GM21576 (cell line): Measurements from ENCODE around the gene SDK1.

ENCODE experiments used
- ATAC-seq: cut with Tn5 transposase; IDR thresholded peaks from one replicate; pipeline ENCODE4 v1.9.1; 2021; ENCODE audit warnings: mild to moderate bottlenecking, moderate library complexity; ENCODE audit not compliant: unreplicated experiment

SDK1 gene

DNA sequence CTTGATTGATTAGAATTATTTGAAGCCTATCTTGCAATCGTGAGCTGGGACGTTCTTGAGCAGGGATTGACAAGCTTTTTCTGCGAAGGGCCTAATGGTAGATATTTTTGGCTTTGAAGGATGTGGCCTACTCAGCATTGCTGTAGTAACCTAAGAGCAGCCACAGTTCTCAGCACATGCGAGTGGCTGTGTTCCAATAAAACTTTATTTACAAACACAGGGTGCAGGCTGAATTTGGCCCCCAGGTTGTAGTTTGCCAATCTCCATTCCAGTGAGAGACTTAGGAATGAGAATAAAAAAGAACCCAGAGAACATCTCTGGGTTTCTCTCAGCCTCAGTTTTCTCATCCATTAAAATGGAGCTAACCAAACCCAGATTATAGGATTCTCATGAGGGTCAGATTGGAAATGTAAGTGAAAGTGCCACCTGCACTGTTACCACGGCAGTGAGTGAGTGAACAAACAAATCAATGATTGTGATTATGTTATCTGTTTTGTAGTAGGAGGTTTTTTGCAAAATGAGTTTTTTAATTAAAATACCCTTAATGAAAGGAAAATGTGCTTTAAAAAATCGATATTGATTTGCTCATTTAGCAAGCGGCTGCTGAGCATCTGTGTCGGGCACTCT is 664.0 kb downstream of the SDK1 start:
- ATAC-seq, result no peak

DNA sequence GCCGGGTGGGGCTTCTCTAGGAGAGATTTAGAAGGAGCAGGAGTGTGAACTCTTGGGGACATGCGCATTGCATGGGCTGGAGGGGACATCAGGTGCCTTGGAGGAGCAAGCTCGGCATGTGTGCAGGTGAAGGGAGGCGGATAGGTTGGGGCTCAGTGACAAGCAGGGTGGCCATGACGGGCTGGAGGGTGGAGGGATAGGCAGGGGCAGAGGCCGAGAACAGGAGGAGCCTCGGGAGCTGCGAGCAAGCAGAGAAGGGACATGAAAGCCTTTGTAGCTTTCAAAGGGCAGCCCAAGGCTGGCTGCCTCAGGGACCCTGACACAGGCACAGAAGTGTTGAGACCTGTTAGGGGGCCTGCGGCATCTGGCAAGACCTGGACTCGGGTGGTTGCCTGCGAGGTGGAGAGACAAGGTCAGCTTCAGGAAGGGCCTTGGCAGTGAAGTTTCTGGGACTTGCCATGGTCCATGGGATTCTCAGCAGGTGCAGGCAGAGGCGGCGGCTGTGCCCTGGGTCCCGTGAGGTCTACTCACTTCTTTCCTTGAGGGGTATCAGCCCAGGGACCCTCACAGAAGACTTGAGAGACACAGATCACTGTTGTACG is 664.8 kb downstream of the SDK1 start:
- no peak for ATAC-seq

DNA sequence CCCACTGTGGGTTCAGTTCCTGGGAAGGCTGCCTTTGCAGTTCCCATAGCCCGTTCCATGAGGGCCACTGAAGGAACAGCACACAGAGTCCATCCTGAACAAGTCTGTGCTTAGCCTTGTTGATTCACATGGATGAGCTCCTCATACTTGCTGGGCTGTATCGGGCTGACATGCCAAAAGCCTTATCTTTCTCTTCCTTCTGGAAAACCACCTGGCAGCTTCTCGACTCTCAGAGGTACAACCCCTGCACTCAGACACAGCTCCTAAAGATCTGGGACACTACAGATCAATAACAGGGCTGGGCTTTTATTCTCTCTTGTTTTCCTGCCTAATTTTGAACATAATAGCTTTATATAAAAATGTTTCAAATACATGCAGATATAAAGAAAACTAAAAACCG is 667.2 kb downstream of the SDK1 start:
- no peak for ATAC-seq

DNA sequence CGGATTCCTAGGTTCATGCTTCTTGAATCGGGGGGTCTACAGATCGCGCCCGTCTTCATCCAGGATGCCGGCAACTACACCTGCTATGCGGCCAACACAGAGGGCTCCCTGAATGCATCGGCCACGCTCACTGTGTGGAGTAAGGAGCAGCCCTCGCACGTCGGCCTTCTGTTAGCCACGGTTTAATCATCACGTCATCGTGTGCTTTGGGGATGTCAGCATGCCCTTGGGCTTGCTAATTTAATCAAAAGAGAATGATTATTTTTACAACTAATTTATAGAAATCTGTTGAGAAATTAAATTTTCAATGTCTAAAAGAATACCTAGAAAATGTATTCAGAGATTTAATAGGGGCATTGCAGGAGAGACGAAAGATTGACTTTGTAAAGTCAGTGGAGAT is 668.2 kb downstream of the SDK1 start:
- ATAC-seq, result no peak

DNA sequence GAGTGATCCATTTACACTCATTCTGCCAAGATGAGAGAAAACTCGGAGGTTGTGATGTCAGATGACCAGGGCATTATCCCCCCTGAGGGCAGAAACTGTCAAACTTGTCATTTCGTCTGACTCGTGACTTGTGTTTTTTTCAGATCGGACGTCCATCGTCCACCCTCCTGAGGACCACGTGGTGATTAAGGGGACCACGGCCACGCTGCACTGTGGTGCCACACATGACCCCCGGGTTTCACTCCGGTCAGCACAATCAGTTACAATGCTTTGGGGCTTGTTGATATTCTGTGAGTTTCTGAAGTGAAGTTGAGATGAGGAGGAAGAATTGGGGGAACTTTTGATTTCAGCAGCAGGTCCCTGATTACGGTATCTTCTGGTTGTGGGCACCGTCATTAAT is 670.3 kb downstream of the SDK1 start:
- no peak for ATAC-seq

DNA sequence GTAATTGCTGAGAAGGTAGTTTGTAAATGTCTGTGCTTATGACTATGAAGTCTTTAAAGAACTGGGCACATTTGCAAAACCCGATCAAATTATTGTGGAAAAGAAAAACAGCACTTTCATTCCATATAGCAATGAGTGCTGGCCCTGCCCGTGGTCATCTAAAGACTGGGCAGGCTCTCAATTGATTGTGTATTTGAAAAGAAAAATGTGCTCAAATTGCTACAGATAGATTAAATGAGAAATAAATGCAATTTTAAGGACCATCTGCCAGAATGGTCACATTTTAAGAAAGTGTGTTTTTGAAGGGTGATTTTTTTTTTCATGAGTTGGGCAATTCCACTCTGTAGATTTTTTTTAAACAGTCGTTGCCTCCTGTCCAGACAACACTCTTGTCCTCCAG is 672.2 kb downstream of the SDK1 start:
- ATAC-seq, result no peak

DNA sequence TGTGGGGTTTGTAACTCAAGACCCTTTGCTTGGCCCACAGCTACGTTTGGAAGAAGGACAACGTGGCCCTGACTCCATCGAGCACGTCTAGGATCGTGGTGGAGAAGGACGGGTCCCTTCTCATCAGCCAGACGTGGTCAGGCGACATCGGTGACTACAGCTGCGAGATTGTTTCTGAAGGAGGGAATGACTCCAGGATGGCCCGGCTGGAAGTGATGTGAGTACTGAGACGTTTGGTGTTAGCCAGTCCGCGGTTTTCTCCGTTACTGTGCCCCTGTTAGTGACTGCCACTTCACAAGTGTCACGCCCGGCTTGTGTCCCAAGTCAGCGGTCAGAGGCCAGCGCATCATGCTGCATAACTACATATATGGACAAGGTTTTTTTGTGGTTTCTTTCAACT is 673.3 kb downstream of the SDK1 start:
- no peak for ATAC-seq

DNA sequence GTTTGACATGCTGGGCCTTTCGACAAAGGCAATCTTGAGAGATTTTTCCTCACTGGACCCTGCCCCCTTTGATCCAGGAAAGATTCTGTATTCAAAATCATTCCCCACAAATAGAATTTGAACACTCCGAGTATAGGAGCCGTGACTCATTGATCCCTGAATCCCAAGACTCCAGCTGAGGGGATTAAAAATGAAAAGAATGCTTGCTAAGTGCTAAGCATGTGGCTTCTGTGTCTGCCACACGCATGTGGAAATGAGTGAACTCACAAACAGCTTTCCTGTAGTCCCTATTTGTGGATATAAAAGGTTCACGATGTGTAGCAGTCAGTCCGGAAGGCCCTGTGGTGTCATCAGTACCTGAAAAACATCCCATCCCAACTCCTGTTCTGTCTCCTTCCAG is 674.3 kb downstream of the SDK1 start:
- no peak for ATAC-seq

DNA sequence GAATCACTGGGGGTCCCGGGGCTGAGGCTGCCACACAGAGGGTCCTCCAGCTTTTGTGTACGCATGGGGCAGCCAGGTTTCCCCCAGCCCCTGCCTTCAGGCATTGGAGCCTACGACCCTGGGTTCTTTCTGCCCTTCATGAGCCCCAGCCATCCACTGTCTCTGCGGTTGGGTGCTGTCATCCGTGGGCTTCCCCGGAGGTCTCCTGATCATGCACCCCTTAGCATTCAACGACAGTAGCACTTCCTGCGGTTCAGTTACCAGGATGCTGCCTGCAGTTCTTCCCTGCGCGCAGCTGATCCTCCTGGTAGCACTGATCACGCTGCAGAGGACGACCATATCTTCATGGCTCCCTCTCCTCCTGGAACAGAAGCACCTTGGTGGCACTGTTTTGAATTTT is 676.3 kb downstream of the SDK1 start:
- ATAC-seq, result no peak

DNA sequence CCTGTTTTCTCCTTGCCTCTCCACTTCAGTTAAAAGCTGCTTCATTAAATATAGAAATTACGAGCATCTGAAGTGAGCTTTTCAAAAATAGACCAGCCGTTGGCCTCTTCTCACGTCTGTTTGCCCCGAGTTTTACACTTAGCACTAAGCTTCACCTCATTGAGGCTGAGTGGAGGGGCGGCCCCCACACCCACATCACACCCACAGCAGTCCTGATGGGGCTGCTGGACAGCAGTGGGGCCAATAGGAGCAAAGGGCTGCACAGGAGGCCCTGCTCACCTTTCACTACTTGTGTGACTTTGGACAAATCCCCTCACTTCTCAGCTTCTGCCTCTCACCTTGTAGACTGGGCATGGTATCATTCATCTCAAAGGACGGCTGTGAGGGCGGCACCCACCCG is 677.8 kb downstream of the SDK1 start:
- no peak for ATAC-seq

DNA sequence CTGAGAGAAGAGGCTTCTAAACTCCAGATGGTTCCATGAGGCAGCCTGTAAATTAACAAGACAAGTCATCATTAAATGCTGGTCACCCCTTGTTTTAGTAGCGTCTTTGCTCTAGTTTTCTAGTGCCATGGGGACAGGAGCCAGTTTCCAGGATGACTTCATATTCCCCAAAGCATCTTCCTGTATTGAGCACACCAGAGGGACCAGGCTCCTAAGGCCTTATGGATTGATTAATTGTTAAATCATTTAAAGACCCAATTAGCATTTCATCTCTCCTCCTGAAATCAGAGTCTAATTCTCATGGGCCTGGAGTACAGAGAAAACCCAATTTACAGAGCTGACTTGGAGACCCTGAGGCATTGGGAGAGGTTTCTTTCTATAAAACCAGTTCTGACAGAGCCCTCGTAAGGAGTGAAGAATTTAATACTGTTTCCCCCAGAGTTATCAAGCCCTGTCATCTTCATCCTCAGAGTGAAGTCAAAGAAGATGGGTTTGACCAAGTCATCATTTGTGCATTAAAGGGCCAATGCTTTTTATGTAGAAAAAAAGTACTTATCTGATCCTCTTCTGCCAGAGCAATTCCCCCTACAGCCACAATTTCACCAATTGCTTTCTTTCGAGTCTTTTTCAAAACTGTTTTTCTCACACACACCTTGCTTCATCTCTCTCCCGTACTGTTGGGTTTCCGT is 678.7 kb downstream of the SDK1 start:
- ATAC-seq, result no peak

DNA sequence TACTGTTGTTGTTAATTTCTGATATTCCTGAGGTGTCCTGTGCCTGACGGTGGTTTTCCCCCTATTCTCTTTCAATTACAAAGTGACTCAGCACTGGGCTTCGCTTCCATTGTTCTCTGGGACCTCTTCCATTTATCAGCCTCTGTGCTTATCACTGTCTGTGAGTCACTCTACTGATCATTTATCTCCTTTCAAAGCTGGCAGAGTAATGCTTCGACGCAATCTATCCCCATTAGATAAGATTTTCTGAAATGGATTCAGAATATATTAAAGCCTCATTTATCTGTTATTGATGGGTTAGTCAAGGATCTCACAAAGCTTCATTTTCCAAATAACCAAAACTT is 679.2 kb downstream of the SDK1 start:
- ATAC-seq, result no peak

DNA sequence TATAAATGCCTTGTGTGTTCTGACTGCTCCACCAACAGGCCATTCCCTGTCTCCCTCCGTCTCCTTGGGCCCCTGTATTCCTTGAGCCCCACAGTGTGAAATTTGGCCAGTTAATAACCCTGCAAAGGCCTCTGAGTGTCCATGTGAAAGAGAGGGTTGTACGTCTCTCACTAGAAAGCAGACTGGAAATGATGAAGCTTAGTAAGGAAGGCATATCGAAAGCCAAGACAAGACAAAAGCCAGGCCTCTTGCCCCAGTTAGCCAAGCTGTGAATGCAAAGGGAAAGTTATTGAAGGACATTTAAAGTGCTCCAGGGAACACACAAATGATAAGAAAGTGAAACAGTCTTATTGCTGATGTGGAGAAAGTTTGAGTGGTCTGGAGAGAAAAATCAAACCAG is 680.2 kb downstream of the SDK1 start:
- no peak for ATAC-seq

DNA sequence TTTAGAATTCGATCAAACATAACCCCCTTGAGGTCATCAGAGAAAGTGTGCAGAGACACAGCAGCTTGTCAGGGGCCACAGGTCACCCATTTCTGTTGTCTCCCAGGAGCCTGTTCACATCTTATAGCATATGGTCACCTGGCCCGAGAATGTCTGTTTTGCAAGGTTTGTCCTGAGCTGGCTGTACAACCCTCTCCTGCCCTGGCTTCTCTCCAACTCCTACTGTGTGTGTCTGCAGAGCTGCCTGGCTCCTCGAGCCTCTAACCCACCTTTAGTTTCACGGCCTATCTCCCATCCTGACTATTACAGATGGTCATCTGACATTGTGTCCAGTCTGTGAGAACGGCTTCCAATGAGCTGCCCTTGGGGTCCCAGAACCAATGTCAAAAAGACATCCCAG is 683.4 kb downstream of the SDK1 start:
- no peak for ATAC-seq

DNA sequence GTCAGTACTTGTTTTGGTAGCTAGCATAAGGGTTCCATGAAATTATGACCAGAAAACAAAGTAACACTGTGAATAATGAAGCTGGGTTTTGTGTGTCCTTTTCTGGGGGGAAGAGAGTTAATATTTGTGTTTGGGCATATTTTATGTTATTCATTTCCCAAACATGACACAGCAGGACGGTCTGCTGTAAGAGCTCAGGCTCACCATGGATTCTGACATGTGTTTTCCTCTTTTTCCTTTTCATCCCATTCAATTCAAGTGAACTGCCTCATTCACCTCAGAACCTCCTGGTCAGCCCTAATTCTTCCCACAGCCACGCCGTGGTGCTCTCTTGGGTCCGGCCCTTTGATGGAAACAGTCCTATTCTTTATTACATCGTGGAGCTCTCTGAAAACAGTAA is 685.9 kb downstream of the SDK1 start:
- no peak for ATAC-seq

DNA sequence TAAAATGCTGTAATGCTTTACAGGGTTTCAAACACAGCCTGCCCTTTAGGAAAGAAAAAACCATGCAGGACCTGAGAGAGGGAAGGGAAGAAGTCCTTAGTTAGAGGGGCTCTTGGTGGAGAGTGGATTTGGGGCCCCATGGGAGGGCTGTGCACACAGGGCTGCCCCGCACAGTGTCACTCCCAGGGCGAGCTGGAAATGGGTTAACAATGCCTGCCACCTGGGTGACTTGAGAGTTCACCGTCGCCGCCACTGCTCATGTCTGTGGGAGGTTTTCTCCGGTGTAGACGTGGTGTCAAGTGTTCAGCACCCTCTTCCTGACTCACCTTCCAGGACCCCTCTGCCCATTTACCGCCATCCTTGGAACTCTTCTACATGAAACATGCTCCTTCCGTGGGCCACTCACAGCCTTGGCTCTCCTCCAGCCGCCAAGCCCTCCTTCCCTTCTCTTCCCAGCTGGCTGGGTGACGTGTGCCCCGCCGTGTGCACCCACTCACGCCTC is 686.4 kb downstream of the SDK1 start:
- no peak for ATAC-seq

DNA sequence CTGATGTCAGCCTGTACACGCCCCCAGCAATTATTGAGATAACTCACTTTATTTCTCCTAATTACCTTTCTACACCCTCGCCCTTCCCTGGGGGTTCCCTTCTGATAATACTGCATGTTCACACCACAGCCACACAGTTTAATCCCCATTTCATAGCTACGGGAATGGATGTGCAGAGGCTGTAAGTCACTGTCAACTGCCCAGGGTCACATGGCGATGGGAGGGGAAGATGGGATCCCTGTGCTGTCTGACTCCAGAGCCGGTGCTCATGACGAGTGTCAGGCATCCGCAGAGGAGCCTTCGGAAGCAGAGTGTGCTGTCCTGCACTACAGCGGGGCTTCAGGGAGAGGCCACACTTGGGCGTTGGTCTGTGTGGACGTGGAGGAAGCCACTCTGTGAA is 688.7 kb downstream of the SDK1 start:
- no peak for ATAC-seq

DNA sequence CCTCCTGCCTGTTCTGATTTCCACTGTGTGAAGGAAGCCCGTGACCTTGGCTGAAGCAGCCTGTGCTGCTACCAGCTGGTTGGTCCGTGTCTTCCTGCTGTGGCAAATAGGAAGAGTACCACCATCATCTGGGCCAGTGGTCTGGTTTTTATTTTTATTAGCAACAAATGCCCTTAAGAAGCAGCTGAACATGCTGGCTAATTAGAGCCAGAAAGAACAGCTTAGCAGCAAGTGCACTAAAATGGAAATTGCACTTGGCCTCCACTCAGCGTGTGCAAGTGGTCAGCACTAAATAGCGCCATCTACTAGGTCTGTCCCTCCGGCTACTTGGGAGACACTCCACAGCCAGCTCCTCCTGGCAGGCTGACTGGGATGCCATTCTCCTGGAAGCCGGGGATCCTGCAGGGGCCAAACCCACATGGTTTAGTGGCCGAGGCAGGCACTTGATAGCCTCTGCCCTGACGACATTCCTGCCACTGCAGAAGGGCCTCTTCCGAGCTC is 690.7 kb downstream of the SDK1 start:
- no peak for ATAC-seq

DNA sequence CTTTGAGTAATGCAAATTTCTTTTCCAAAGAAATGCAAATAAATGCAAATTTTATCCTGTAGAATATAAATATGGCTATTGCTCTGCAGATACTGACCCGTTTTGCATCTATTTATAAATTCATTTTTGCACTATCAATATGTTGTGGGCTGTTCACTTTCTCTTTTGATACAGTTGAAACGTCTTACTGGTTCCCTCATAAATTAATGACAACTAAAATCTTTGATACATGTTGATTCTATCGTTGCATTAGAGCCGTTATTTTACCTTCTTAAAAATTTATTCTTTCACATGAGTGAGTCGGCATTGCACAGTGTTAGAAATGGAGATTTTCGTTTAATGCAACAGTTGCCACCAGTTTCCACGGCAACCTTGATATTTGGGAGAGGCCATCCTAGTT is 691.8 kb downstream of the SDK1 start:
- no peak for ATAC-seq

DNA sequence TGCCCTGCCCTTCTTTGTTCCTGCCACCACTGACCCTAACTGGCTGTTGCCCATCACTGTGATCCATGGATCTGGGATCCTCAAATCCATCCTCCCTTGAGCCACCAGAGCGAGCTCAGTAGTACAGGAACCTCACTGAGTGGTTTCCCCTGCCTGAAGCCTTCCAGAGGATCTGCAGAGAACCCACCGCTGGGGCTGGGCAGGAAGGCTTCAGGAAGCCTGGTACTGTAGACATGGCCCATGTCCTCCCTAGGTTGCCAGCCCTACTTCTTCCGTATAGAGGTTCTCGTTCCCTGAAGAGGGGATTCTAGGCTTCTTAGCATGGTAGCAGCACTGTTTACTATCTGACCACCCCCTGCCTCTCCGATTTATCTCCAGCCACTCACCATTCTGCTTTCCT is 693.7 kb downstream of the SDK1 start:
- no peak for ATAC-seq

DNA sequence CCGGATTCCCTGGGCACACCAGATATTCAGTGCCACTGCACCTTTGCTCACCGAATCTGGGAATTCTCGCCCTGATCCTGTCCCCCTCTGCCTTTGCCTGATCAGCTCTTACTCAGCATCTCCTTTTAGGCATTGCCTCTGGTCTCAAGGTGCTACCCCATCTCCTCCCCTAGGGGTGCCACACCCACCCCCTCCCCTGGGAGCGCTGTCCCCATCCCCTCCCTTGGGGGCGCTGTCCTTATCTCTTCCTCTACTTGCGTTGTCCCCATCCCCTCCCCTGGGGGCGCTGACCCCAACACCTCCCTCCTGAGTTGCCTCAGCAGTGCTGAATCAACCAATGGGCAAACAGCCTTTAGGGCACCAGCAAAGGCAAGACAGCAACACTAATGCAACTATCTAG is 694.1 kb downstream of the SDK1 start:
- ATAC-seq, result no peak

DNA sequence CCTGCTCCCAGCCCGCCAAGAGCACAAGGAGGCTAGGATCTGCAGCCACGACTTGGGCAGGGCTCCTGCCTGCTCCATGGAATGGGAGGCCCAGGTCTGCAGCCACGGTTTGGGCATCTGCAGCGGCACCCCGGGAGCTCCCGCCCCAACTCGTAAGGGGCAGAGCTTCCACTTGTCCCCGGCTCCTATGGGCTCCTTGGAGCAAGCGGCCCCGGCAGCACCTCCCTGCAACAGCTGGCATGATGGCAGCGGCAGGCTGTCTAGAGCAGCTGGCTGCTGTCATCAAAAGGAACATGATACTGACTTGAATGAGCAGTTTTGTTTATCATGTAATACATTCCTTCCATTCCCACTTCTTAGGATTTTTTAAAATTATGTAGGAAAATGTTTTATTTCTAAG is 697.0 kb downstream of the SDK1 start:
- no peak for ATAC-seq
